T-helper 2 cell treated with Interferon-gamma antibody and Interleukin-4, amounts not matched to agents 100 ng/mL and 5 ng/mL, for 36 hours (primary cell): ENCODE data around the gene MACROD2. TPM values are rescaled to one million over a fixed set of nuclear protein-coding genes. Genes with fewer than 3 reads are reported as not detected.

Experiments
- intact Hi-C: fragments of 100-400 bp; cut with micrococcal nuclease; formaldehyde crosslinking; loops from one replicate; pipeline ENCODE4 v1.15.1; 2023
- total RNA-seq: library from RNA; stranded (reverse); gene quantifications from 2 replicates; pipeline ENCODE4 v1.2.3, GENCODE V29; 2022

The MACROD2 gene
- total RNA-seq, 1 donor from 2014 or later, result not detected

DNA sequence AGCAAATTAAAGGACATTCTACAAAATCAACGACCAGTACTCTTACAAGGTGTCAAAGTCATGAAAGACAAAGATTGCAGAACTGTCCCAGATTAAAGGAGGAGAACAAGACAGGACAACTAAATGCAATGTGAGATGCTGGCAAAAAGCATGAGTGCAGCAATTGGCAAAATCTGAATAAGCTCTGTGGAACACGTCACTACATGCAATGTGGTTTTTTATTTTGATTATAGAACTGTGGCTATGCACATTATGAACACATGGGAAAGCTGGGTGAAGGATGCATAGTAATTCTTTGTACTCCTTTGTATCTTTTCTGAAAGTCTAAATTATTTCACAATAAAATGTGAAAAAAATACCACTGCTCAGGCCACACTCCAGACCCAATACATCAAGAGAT is 2068.6 kb downstream of the MACROD2 start:
- intact Hi-C loops, result no loop called here

DNA sequence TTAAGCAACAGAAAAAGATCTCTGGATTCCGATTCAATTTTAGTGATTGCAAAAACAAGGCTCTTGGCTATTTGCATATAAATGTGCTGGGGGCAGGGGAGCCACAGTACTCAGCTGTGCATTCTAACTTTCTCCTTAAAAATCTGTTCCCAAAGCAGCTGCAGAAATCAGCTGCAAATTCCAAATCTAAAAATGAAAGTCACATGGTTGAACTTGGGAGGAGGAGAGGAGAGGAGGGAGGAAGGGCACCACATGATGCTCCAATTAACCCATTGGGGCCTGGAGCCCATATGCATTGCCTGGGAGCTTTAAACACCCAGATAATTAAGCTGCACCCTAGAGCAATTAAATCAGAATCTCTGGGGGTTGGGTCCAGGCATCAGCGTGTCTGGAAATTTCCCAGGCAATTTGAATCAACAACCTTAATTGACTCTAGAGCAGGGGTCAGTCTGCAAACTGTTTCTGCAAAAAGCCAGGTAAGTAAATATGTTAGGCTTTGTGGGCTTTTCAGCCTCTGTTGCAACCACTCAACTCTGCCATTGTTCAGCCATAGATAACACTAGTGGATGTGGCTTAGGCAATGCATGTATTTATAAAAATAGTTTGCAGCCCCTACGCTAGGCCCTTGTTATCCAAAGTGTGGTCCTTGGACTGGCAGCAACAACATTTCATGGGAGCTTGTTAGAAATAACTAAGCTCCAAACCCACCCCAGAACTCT is 2069.8 kb downstream of the MACROD2 start:
- intact Hi-C loops, result no loop called here

DNA sequence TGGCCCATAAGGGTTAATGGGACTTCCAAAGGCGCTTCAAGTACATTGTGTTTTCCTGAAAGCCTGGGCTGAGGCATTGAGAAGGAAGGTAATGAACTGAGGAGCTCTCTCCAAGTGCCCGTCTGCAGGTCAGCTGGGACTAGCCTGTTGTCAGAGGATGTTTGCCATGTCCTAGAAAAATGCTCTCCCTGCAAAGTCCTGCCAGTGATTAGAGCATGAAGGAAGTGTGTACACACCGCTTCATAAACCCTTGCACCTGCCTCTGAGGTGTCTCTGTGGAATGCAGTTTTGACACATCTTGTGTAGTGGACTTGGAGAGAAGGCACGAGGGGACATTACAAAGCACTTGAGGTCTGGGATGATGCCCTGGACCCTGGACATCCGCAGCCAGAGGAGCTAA is 2071.3 kb downstream of the MACROD2 start:
- intact Hi-C loops, result no loop called here

DNA sequence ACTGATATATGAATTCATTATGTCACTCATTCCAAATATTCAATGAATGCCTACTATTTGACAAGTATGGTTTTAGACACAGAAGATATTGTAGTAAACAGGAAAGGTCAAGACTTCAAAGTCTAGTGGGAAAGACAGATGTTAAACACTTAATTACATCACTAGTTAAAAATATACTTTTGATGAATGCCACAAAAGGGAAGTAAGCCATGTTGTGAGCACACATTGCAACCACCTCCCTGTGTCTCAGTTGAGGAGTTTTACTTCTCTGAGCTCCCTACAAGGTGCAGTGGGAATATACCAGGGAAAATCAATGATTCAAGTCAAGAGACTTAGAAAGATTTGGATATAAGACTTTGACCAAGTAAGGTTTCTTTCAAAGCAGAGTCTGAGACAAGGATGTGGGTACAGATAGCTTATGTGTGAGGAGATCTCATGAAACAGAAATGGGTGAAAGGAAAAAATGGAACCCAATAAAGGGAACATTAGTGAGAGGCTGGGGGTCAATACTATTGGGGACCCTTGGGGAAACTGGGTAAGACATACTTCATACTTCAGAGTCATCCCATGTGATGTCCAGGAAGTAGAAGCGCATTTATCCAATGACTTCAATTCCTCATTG is 2074.2 kb downstream of the MACROD2 start:
- intact Hi-C loops, result no loop called here

DNA sequence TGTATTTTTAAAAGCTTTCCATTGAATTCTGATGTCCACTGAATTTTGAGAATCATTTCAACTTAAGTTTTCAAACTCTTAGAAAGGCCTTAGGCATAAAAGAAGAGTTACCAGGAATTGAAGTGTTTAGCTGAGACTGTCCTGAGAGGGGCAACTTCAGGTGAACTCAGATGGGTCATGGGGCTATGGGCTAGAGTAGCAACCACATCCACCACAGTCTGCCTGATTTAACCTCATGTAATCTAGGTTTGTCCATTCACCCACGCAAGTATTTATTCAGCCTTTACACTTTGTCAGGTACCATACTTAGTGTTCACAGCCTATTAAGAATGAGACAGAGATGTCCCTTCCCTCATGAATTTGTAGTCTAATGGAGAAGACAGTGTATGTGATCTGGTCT is 2076.9 kb downstream of the MACROD2 start:
- intact Hi-C loops, result no loop called here

GRCh38 chr20:16078172-16078898 is 2083.0 kb downstream of the MACROD2 start:
- intact Hi-C loops, result no loop called here

- intact Hi-C loops, result no loop called here
These were observed 2086.1 kb downstream of the MACROD2 start for GRCh38 chr20:16081421-16081820.

- intact Hi-C loops, result no loop called here
These were observed 2086.8 kb downstream of the MACROD2 start for GRCh38 chr20:16082051-16082550.

- intact Hi-C loops, result no loop called here
These were observed 2088.4 kb downstream of the MACROD2 start for GRCh38 chr20:16083639-16084280.

DNA sequence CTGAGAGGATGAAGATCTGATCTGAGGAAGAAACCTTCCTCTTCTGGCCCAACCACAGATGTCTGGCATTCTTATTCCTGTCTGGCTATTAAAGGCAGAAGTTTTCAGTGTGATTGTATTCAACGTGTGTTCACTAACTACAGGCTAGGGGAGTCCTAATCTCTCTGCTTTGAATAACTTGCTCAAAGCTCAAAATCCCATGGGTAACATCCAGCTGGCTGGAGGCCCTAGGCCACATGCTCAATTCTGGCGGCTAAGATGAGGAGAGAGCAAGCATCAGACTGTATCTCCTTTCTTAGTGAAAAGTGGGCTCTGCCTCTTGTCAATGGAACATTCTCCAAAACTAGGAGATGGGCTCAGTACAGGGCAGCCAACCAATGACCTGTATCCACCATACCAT is 2099.9 kb downstream of the MACROD2 start:
- intact Hi-C loops, result no loop called here

DNA sequence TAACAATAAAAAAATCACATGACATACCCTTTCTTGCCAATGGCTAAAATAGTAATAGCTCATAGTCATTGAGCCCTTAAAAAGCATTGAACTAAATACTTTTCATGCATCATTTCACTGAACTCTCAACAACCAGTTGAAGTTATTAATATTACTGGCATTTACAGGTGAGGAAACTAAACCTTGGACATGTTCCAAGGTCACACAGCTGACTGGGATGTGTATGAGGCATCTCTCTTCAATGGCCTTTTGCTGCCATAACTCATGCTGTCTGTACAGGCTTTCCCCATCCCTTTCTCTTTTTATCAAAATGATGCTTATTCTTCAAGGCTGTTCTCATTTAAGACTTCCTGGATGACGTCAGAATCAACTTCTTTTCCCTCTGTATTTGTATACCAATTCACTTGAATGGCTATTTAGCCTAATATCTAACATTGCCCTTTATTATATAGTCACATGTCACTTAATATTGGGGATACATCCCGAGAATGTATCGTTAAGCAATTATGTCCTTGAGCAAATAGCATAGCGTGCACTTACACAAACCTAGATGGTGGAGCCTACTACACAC is 2101.5 kb downstream of the MACROD2 start:
- intact Hi-C loops, result no loop called here

GRCh38 chr20:16097788-16098187 is 2102.5 kb downstream of the MACROD2 start:
- intact Hi-C loops, result no loop called here

- intact Hi-C loops, result no loop called here
These were observed 2103.7 kb downstream of the MACROD2 start for GRCh38 chr20:16098890-16099639.

DNA sequence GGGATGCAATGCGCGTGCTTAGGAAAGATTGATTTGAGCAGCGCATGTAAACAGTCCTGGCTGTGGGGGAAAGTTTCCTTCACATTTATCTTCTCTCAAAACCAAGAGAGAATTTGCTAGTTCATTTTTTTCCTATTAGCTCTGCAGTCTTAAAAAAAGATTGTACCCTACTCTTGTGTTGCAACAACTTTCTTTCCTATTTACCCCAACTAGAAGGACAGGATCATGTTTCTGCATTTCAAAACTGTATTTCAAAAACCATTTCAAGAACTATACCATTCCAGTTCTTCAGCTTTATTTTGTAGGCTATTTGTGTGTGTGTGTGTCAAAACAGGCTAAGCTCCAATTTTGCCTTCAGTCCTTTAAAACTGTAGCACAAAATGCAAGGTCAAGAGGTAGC is 2104.8 kb downstream of the MACROD2 start:
- intact Hi-C loops, result no loop called here

- intact Hi-C loops, result no loop called here
These were observed 2105.5 kb downstream of the MACROD2 start for GRCh38 chr20:16100767-16101166.

Other genes starting within 250 kb of the MACROD2 start
- 15.8 and 18.1 TPM in 2 replicates for gene ESF1, start 210.6 kb upstream of the MACROD2 start, total RNA-seq
- gene NDUFAF5, start 210.5 kb upstream of the MACROD2 start, total RNA-seq, result 25.6 and 26.8 TPM in 2 replicates
- not detected in 2 replicates for gene SEL1L2, start 4.9 kb upstream of the MACROD2 start, total RNA-seq